GM18867 (cell line): ENCODE measurements around the gene C1QC.

ENCODE experiments used
- ATAC-seq: cut with Tn5 transposase; IDR thresholded peaks from one replicate; pipeline ENCODE4 v1.9.1; 2021; ENCODE audit warnings: mild to moderate bottlenecking, moderate library complexity; ENCODE audit not compliant: unreplicated experiment

C1QC gene

DNA sequence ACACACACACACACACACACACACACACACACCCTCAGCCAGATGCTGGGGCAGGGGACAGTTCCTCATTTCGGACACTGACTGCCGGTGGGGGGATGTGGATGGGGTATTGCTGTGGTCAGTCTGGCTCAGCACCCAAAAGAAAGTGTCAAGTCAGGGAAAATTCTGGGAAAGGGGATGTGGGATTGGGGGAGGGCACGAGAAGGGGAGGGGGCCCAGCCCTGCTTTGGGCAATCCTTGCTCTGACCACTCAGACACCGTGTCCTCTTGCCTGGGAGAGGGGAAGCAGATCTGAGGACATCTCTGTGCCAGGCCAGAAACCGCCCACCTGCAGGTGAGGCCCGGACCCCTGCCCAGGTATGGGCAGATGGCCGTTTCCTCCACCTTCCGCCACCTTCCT is at the start of gene C1QC:
Gene C1QC (plus strand): TSS at position 253 of the 400 bp plus-strand sequence. CDS start 391 bp downstream, outside the sequence.
- ATAC-seq: no peak

DNA sequence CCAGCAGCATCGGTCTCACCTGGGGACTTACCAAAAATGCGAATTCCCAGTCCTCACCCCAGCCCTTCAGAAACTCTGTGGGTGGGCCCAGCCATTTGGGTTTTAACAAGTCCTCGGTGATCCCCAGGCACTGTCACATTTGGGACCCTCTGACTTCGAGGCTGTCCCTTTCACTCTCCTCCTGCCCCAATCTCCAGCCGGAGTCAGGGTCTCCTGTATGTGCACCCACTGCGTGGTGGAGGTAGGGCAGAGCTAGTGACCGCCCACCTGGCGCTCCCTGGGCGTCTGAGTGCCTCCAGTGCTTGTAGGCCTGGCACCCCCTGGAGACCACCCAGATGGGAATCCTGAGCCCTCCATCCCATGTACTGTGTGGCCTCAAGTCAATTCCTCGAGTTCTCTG is 49.0 kb upstream of the C1QC start:
- ATAC-seq: no peak

DNA sequence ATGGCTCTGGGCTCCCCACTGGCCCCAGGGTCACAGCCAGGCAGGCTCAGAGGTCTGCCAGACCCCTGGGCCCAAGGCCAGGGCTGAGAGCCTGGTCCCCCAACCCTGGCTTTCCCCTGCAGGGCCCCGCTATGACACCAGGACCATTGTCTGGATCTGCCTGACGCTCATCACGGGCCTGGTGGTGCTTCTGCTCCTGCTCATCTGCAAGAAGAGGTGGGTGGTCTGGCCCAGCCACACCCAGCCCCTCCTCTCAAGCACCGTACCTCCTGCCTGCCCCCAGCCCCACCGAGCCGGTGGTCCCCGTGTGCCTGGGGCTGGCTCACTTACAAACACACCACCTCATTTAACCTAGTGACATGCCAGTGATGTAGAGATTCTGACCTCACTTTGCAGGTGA is 48.3 kb upstream of the C1QC start:
- ATAC-seq: no peak

DNA sequence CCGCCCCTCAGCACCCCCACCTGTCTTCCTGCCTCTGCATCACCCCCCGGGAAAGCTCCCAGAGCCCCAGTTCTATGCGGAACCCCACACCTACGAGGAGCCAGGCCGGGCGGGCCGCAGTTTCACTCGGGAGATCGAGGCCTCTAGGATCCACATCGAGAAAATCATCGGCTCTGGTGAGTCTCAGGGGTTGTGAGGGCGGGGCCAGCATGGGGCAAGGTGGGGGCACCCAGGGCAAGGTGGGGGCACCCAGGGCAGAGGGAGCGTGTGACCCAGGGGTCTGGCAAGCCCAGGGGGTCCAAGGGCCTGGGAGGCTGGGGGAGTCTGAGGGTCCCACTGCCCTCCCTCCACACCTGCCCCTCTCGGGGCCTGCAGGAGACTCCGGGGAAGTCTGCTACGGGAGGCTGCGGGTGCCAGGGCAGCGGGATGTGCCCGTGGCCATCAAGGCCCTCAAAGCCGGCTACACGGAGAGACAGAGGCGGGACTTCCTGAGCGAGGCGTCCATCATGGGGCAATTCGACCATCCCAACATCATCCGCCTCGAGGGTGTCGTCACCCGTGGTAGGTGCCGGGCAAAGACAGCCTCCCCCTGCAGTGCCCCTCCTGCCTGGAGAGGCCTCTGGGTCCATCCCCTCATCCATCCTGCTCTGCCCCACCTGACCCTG is 46.0 kb upstream of the C1QC start:
- ATAC-seq: no peak

DNA sequence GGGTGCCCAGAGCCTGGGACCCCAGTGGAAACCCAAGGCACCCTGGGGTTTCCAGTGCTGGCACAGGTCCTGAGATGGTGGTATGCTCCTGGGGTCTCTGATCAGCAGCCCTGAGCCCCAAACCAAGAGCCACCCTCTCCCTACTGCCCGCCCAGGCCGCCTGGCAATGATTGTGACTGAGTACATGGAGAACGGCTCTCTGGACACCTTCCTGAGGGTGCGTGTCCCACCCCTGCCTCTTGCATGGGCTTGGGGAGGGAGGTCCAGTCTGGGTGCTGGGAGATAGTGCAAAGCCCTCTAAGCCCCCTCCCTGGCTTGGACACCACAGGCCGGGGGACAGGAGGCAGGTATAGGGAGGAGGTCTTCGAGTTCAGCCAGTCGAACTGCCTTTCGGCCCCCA is 45.4 kb upstream of the C1QC start:
- no peak for ATAC-seq

DNA sequence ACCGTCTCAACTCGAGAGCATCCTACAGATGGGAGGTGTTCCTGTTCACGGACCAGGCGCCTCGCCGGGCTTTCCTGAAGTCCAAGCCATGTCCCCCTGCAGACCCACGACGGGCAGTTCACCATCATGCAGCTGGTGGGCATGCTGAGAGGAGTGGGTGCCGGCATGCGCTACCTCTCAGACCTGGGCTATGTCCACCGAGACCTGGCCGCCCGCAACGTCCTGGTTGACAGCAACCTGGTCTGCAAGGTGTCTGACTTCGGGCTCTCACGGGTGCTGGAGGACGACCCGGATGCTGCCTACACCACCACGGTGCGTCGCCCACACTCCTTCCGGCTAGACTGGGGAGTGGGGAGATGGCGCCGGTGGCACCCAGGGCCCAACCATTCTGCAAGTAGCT is 44.7 kb upstream of the C1QC start:
- no peak for ATAC-seq

DNA sequence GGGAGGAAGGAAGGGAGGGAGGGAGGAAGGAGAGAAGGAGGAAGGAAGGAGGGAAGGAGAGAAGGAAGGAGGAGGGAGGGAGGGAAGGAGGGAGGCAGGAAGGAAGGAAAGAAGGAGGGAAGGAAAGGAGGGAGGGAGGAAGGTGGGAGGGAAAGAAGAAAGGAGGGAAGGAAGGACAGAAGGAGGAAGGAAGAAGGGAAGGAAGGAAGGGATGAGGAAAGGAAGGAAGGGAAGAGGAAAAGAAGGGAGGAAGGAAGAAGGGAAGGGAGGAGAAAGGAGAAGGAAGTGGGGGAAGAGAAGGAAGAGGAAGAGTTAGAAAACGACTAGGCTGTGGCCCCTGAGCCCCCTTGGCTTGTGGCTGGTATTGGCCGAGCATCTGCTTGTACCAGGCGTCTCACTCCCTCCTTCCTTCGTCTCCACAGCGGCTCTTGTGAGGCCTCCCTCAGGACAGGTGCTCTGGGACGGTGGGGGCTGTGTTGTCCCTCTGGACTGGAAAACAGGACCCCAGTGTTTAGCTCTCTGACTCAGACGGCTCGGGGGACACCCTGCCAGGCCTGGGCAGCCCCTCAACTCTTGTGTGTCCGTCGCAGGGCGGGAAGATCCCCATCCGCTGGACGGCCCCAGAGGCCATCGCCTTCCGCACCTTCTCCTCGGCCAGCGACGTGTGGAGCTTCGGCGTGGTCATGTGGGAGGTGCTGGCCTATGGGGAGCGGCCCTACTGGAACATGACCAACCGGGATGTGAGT is 43.2 kb upstream of the C1QC start:
- ATAC-seq: no peak

DNA sequence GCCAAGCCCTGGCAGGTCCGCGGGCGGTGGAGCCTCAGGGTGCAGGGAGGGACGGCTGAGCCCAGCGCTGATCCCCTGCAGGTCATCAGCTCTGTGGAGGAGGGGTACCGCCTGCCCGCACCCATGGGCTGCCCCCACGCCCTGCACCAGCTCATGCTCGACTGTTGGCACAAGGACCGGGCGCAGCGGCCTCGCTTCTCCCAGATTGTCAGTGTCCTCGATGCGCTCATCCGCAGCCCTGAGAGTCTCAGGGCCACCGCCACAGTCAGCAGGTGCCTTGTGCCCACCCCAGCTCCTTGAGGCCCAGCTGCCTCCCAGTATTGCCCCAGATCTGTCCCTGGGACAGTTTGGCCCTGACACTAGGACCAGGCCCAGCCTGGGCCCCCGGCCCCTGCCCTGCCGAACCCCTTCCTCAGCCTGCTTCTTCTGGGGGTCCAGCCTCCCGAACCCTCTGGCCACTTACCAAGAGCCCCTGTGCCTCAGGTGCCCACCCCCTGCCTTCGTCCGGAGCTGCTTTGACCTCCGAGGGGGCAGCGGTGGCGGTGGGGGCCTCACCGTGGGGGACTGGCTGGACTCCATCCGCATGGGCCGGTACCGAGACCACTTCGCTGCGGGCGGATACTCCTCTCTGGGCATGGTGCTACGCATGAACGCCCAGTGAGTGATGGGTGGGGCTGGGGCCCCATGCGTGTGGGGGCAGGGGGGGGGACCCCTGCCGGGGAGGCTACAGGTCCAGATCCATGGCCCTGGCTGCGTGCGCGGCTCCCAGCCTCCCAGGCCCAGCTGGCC is 42.4 kb upstream of the C1QC start:
- no peak for ATAC-seq

DNA sequence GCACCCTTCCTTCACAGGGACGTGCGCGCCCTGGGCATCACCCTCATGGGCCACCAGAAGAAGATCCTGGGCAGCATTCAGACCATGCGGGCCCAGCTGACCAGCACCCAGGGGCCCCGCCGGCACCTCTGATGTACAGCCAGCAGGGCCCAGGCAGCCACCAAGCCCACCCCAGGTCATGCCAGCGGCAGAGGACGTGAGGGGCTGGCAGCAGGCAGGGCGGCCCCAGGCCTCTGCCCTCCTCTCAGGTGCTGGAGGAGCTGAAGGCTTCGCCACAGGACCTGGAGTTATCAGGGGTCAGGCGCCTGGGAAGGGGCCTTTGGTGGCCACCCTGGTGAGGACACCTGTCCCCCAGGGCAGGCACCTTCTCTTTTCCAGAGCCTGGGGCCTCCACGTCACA is 41.8 kb upstream of the C1QC start:
- ATAC-seq: no peak

DNA sequence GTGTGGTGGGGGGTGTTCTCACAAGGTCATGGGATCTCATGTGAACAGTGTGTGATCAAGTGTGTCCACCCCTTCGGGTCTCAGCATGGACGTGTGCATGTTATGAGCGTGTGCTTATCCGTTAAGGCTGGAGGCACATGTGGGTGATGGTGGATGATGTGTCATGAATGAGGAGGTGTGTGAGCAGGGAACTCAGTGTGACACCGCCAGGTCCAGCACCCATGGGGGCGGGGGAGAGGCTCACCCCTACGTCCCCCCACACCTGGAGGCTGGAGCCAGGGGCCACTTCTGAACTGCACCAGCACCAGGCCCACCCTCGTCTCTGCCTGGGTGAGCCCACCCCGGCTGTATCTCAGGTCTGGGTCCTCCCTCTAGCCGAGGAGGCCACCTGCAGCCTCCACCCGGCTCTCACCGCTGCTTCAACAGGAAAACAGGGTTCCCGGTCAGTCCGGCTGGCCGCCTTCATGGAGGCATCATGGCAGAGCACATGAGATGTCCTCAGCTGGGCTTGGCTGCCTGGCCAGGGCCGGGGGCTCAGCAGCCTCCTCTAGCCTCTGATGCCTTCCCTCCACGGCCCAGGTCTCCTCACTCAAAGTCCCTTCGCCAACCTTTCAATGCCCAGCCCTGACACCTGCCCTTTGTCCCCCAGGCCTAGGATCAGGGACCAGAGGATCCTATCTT is 41.2 kb upstream of the C1QC start:
- ATAC-seq: no peak

DNA sequence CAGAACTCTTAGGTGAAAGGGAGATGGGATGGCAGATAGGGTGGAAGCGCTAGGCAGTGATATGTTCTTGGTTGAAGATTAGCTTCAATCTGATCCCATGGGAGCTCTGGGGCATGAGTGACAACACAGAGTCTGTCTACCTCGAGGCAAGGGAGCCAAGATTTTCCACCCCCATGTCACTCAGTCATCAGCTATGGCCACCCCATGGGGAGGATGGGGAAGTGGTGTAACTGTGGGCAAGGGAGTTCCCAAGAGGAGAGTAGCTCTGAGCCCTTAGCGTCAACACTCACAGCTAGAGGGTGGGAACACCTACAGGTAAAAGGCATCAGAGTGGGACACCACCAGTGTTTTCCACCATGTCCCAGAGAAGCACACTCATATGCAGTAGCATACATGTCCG is 37.3 kb upstream of the C1QC start:
- ATAC-seq: no peak

DNA sequence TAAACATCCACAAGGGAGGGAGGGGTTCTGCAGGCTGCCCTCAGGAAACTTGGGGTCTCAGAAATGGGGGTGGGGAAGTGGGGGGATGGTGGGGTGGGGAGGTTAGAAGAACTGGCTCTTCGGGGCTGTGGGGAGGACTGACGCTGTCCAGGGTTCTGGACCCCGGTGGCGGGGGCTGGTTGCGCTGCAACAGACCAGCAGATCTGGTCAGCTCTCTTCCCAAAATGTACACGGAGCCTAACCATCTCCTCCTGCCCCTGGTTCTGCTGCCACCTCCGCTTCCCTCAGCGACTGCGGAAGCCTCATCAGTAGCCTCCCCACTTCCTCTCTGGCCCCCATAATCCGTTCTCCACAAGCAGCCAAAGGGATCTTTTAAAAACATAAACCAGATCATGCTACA is 36.3 kb upstream of the C1QC start:
- no peak for ATAC-seq

DNA sequence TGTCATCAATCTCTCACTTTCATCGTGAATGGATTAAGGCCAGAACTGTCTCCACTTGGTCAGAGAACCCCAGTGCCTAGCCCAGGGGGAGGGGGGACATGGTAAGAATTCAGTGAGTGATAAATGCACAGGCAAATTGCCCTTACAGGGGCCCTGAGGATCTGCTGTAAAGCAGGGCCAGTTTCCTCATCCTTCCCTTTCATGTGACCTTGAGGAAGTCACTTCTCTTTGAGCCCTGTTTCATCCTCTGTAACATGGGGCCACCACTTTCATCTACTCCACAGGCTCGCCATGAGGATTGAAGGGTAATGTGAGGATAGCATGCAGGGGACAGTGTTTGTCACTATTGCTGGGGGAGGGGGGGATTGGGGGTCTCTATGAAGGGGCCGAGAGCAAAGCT is 35.1 kb upstream of the C1QC start:
- ATAC-seq: no peak

DNA sequence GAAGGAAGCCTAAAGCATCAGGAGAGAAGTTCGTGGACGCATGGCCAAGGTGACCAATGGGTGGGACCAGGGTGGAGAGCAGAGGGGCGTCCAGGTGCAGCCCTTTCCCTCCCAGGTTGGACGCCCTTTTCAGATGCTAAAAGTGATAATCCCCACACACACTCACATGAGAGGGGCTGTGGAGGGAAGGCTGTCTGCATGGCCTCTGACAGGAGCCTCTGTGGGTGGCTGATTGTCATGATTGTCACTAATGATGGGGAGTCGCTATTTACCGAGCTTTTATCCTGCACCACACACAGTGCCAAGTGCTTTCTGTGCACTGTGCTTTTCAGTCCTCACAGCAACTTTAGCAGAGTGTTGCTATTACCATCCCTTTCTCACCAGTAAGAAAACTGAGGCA is 34.1 kb upstream of the C1QC start:
- no peak for ATAC-seq

DNA sequence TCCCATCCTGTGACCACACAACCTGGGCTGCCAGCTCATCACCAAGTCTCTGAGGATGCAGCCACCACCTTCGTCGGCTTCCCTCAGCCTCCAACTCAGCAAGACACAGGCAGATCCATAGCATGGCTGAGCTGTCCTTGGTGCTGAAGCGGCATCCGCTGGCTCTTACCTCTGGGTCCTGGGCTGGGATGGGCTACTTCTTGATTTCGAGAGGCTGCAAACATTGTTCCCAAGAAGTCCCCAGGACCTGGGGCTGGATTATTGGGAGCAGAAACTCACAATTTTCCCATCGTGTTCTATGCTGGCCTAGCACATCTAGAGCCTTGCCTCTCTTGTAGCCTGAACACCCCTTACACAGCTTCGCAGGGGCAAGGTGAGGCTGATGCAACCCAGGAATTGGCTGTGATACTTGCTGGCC is 31.9 kb upstream of the C1QC start:
- ATAC-seq: no peak

DNA sequence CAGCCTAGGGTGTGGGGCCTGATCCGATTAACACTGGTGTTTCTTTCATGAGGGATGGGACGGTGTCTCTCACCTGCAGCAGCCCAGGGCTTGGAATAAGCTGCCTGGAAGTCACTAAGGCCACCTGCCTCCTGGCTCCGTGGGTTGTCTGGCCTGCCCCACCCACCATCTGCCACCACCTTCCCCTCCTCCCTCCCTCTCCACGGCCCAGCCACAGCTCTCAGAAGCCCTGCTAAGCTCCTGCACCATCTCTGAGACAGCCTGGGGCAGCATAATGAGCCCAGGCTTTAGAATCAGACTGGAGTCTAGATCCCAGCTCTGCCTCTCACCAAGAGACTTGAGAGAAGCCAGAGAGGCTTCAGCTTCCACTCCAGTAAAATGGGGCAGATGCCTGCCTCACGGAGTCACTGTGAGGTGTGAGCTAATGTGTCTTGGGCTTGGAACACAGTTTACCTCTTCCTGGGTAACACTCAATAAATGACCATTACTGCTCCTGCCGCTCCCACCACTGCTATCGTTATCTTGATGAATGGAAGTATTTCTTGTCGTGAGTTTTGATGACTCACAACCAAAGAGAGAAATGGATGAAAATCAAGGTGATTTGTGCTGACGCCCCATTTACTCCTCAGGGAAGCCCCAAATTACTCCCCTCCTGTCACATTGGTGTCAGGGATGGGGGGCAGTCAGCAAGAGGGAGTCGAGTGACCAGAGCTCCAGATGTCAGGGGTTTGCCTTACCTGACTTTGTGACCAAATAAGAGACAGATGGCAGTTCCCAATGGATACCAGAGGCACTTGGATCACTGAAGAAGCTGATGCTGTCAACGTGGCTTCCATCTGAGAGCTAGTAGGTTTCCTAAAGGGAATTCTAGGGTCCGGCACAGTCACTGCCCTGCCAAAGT is 30.5 kb upstream of the C1QC start:
- ATAC-seq: no peak

DNA sequence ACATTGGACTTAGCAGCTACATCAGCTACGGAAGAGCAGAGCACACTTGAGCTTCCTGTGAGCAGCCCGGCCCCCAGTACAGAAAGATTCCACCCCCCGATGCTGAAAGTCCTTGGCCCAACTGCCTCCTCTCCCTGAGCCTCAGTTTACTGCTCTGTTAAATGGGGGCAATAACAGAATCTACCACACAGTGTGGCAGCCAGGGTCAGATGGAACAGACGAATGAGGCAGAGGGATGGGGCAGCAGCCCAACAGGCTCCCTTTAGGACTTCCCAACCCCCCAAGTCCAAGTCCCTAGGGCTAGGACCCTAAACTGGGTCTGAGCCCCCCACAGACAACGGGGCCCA is 29.9 kb upstream of the C1QC start:
- ATAC-seq: no peak

DNA sequence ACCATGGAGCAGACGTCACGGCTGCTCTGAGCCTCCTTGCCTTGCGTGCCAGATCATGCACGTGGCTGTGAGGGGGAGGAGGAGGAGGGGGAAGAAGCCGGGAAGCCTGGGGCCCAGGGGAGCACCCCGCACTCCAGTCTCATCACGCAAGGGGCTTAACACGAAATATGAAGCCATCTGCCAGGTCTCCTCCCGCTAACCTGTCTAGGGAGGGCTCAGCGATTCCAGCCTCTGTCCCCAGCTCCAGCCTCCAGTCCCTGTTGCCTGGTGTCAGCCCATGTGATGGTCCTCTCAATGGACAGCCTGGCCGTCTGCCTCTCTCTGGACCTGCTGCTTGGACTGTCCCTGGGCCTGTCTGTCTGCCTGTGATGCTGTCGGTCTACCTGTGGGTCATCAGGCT is 29.5 kb upstream of the C1QC start:
- ATAC-seq: no peak

DNA sequence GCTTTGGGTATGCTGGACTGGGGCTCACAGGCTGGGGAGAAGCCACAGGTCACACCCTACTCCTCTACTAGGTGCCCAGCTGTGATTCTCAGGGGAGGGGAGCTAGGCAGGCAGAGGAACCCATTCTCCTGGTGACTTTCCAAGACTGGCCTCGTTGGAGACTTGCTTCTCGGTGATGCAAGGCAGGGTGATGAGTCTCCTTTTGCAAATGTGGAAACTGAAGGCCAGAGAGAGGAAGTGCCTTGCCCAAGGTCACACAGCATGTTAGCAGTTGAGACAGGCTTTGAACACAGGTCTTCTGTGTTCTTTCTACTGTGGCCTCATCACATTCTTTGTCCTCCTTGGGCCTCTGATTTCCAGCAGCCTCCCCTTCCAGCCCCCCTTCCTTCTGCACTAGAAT is 27.5 kb upstream of the C1QC start:
- ATAC-seq: no peak

DNA sequence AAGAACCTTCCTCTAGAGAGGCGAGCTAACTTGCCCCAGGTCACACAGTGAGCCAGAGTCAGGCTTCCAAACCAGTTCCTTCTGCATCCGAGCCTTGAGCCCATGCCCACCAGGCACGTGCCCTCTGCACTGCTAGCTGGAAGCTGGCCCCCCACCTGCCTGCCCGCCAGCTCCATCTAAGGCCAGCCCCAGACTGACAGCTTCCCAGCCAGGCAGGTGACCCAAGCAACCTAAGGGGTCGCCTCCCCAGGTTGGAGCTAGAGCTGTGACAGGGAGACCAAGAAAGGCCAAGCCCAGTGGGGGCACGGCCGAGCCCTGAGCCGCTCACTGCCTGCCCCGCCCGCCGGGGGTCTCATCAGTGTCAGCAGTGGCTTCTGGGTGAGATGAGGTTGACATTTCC is 26.9 kb upstream of the C1QC start:
- ATAC-seq: no peak

DNA sequence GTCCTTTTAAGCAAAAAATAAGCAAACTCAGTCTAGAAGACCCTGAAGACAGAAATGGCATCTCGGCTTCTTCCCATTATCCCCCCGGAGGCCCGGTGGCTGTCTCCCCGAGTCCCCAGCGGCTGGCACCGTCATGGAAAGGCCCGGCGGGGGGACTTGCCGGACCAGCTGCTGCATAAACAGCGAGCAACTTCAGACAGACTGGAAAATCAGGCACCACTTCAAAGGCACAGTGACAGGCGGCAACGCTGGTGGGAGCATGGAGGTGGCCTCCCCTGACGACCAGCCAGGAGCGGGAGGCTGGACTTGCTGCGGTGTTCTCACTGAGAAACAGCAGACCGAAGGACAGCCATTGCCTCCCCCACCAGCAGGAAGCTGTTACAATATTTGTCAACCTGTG is 25.4 kb upstream of the C1QC start:
- ATAC-seq: no peak
